ENCODE measurements around the gene P2RX5.

The P2RX5 gene

DNA sequence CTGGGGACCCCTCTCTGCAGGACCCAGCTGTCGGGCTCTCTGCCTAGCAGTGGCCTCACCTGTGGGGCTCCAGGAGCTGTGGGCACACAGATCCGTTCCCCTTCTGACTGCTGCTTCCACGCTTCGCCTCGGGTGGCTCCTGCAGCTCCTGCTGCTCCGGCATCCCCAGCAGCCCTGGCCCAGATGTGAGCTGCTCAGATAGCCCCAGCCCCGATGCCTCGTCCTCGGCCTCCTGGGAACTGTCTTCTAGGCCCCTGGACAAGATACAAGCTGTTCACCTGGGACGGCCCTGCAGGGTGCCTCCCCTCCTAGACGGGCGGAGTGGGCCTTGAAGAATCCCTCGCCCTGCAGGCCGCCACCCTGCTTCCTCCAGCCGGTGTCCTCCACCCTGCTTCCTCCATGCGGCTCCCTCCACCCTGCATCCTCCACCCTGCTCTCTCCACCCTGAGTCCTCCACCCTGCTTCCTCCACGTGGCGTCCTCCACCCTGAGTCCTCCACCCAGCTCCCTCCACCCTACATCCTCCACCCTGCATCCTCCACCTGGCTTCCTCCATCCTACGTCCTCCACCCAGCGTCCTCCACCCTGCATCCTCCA is 16.3 kb downstream of the P2RX5 start:
- DNase-seq (ENCODE audit: low spot score), result no peak

DNA sequence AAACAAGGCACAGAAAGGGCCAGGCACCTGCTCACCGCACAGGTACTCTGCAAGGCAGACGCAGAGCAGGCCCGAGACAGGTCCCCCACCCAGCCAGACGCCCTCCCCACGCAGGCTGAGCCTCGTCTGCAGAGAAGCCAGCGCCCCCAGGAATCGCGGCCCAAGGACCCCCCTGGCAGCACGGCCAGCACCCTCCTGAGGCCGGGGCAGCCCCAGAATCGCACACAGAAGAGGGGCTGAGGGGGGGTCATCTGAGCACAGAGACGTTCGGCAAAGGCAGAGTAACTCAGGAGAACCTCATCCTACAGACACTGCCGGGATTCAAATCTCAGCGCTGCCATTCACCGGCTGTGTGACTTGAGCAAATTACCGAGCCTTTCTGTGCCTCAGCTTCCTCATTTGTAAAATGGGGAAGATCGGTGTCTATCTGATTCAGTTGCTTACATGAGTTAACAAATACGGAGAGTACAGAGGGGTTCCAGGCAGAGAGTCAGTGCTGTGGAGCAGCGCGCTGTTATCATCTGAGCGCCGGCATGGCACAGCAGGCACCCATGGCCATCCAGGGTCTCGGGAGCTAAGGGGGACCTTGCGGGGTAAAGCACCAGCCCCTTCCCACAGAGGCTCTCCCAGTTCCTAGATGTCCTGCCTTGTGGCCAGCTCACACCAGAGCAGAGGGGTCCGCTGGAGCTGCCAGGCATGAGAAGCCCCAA is 17.0 kb downstream of the P2RX5 start:
- no peak for DNase-seq (ENCODE audit: low spot score)

DNA sequence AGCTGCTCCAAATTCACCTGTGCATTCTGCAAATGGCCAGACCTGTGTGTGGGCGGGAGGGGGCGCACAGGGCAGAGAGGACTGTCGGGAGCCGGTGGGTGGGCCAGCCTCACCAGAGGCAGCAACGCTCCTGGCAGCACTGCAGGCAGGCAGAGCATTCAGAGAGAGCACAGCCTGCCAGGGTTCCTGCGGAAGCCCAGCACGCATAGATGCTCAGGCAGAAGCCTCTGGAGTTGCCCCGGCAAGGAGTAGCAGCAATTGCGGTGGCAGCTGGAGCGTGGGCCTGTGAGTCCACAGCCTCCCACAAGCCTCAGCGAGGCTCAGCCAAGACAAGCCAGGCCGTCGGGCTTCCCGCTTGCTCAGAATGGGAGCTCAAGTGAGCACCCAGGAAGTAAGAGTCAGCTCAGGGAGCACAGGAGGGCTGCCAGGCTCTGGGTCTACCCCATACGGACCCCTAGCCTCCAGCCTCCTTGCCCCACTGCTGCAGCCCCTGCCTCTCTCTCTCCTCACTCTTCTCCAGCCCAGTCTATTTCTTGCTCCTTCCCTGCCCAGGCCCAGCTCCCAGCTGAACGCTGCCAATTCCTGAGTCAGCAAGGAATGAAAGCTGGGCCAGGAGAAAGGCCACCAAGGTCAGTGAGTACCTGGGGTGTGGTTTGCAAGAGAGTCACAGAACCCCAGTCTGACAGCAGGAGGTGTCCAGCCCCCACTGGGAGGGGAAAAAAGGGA is 17.7 kb downstream of the P2RX5 start:
- no peak for DNase-seq (ENCODE audit: low spot score)

DNA sequence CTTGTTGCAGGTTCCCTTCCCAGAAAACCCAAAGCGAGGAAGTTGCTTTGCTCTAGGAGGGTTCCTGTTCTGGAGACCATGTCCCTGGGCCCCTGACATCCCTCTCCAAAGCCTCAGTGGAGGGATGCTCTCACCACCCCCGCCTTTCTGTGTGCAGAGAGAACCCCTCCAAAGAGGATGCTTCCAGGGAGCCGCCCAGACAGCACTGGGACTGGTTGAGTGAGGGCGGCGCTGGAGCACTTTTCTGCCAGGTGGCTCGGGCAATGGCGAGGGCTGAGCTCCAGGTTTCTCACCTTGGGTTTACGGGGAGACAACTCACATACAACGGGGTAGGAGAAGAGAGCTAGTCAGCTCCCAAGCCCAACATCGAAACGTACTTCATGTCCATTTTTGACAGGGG is 20.1 kb downstream of the P2RX5 start:
- no peak for DNase-seq (ENCODE audit: low spot score)

- DNase-seq (ENCODE audit: low spot score), result no peak
Measured at GRCh38 chr17:3672571-3672970, 23.4 kb downstream of the P2RX5 start.

DNA sequence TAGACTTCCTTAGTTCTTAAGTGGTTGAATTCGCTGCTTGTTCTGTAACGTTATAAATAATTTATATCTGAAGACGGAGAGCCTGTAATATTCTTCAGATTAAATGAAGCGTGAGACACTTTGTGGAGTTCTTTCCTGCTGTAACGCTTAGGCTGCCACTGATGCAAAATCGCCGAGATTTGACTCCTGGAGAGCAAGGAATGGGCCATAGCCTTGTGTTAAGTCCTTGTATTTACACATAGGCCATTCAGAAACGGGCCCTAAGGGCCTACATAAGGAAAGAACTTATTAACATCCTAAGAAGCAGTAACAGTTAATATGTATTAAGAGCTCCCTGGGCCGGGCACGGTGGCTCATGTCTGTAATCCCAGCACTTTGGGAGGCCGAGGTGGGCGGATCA is 26.4 kb downstream of the P2RX5 start:
- no peak for DNase-seq (ENCODE audit: low spot score)

DNA sequence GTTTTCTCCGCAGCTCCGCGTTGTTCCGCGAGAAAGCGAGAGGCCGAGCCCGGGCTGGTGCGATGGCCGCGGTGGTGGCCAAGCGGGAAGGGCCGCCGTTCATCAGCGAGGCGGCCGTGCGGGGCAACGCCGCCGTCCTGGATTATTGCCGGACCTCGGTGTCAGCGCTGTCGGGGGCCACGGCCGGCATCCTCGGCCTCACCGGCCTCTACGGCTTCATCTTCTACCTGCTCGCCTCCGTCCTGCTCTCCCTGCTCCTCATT is 26.9 kb downstream of the P2RX5 start:
- DNase-seq (ENCODE audit: low spot score), result no peak

DNA sequence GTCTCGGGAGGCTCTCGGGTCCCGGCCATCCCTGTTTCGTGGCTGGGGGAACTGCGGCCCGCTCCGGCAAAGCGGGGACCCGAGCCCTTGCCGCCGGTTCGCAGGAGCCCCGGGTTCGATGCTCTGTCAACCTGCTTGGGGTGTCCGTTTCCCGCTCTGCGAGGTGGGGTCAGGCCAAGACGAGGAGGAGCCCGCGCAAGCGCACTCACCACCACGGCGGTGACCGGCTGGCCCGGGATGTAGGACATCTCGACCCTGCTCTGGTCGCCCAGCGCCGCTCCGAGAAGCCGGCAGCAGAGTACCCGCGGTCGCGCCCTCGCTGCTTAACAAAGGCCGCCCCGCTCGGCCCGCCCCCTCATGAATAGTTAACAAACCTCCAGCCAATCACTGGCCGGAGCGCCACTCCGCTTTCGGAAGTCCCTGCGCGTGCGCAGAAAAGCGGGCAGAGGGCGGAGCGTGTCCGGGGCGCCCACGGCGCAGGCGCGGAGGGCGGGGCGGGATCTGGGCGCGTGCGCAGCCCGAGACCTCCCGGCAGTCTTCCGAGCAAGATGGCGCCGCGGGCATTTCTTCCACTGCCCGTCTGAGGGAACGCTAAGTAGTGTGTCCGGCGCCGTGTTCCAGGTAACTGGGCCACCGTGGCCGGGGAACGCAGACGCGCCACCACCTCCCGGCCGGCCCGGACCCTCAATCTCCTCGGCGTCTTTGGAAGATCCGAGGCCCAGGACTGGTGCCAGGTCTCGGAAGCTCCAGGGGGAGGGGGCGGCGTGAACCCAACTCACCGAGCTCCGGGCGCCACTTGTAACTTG is 27.5 kb downstream of the P2RX5 start, which contains the start of the genes EMC6 and TAX1BP3:
TSS of gene EMC6 (plus strand) at position 534 of the 806 bp plus-strand sequence. CDS start 335 bp downstream, outside the sequence.
TSS of gene TAX1BP3 (minus strand) at position 300 of the 806 bp plus-strand sequence. CDS start at position 248, 52 bp downstream.
- peak; percentile 98 for DNase-seq (ENCODE audit: low spot score)

- DNase-seq (ENCODE audit: low spot score), result peak; percentile 45
Measured at GRCh38 chr17:3667366-3668278, 28.3 kb downstream of the P2RX5 start.

DNA sequence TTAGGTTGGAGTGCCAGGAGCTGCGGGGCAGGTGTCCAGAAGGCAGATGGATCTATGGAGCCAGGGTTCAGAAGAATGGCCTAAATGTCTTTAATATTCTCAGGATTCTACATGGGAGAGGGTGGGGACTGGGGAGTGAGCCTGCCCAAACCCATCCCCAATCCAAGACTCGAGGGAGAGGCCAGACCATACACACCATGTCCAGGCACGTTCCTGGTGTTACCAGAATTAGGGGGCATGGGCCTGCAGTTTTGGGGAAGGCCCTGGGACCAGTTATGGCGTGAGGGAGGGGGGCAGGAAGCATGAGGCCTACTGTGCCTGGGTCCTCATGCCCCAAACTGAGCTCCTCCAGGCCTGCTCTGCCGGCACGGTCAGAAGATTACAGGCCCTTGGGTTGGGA is 29.4 kb downstream of the P2RX5 start:
- DNase-seq (ENCODE audit: low spot score), result no peak

DNA sequence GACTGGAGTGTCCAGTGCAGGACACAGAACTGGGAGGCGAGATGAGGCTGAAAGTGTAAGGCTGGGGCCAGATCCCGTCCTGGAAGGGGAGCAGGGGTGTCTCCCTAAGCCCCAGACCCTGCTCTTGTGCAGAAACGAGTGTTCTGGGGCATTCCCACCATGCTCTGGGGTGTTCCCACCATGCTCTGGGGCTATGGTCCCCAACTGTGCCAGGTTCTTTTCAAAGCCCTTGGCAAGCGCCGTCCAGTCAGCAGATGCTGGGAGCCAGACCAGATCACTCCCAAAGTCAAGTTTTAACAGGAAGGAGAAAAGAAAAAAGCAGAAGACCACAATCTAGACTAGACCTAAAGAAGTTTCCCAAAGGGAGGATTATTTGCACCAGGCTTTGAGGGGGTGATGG is 30.1 kb downstream of the P2RX5 start:
- DNase-seq (ENCODE audit: low spot score), result peak; percentile 66

DNA sequence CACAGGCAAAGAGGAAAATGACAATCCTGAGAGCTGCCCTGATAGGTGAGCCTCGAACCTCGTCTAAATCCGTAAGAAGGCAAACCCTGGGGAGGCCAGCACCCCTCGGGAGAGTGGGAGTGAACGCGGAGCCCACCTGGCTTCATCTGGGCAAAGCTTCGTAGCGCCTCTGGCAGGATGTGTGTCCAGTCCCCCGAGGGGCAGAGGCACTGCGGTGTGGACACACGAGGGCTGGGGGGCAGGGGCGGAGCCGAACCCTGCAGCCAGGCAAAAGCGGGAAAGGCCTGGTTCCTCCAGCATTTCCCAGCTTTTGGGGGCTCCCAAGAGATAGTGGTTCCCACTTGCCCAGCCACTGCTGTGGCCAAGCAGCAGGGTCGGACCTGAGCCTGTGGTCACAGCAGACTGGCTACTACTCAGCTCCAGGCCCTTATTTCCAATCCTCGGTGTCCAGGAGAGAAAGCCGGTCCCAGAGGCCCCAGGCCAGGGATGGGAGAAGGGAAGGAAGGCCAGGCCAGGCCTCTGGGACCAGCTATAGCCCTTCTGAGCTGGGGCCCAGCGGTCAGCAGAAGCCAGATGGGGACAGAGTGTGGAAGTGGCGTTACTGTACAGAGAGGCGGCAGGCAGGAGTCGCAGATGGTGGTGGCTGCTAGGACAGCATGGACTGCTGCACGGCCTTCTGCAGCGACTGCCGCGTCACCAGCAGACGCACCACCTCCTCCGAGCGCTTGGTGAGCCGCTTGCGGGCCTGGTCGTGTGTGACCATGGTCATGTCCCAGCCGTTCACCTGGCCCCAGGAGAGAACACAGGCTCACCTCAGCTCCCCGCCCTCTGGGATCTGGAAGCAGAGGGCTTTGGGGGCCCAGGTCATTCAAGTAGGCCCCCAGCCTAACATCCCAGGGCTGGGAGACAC is 32.6 kb downstream of the P2RX5 start:
- DNase-seq (ENCODE audit: low spot score), result no peak

- no peak for DNase-seq (ENCODE audit: low spot score)
Measured at GRCh38 chr17:3660311-3660891, 35.6 kb downstream of the P2RX5 start.

- DNase-seq (ENCODE audit: low spot score), result no peak
Measured at GRCh38 chr17:3659541-3660111, 36.3 kb downstream of the P2RX5 start.

- DNase-seq (ENCODE audit: low spot score), result no peak
Measured at GRCh38 chr17:3658784-3659449, 37.0 kb downstream of the P2RX5 start.

- DNase-seq (ENCODE audit: low spot score), result peak; percentile 54
Measured at GRCh38 chr17:3657874-3658783, 37.8 kb downstream of the P2RX5 start.

DNA sequence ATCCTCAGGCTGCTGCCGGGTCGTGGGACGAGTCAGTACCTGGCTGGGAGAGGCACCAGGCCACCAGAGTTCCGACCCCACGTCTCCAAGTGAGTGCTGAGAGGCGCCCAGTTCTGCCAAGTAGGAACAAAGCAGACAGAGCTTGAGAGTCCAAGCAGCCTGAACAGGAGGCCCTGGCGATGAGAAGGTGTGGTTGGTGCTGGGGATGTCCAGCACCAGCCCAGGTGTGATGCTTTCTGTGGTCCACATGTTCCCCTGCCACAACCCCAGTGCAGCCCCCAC is 38.4 kb downstream of the P2RX5 start:
- no peak for DNase-seq (ENCODE audit: low spot score)

All from pons (tissue), 1 donor.